Fibroblast of pulmonary artery (primary cell): ENCODE results near the gene IGFBP3.

ENCODE experiments used
- DNase-seq: peaks from one replicate; pipeline ENCODE4 v3.0.0-alpha.2; 2010; ENCODE audit warnings: low read depth
- H3K4me3 ChIP-seq: replicated peaks from 2 replicates; pipeline ENCODE4 v1.5.1; 2011; ENCODE audit warnings: low read depth, mild to moderate bottlenecking, control low read depth, low read length, moderate library complexity
- TF ChIP-seq, protein P1 (sequence below): IDR thresholded peaks from 2 replicates; pipeline ENCODE4 v1.5.1; 2011; ENCODE audit warnings: mild to moderate bottlenecking, control low read depth, low read length, inconsistent platforms; ENCODE audit errors: missing control alignments

Gene IGFBP3

GRCh38 chr7:45897042-45897690 is 23.9 kb downstream of the IGFBP3 start:
- DNase-seq = peak; percentile 87
- TF ChIP-seq, protein P1, sequence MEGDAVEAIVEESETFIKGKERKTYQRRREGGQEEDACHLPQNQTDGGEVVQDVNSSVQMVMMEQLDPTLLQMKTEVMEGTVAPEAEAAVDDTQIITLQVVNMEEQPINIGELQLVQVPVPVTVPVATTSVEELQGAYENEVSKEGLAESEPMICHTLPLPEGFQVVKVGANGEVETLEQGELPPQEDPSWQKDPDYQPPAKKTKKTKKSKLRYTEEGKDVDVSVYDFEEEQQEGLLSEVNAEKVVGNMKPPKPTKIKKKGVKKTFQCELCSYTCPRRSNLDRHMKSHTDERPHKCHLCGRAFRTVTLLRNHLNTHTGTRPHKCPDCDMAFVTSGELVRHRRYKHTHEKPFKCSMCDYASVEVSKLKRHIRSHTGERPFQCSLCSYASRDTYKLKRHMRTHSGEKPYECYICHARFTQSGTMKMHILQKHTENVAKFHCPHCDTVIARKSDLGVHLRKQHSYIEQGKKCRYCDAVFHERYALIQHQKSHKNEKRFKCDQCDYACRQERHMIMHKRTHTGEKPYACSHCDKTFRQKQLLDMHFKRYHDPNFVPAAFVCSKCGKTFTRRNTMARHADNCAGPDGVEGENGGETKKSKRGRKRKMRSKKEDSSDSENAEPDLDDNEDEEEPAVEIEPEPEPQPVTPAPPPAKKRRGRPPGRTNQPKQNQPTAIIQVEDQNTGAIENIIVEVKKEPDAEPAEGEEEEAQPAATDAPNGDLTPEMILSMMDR = no peak
- H3K4me3 ChIP-seq = no peak overlapping the region

GRCh38 chr7:45894665-45895062 is 26.4 kb downstream of the IGFBP3 start:
- no peak for DNase-seq
- H3K4me3 ChIP-seq = no peak overlapping the region
- TF ChIP-seq, protein P1 = no peak

DNA sequence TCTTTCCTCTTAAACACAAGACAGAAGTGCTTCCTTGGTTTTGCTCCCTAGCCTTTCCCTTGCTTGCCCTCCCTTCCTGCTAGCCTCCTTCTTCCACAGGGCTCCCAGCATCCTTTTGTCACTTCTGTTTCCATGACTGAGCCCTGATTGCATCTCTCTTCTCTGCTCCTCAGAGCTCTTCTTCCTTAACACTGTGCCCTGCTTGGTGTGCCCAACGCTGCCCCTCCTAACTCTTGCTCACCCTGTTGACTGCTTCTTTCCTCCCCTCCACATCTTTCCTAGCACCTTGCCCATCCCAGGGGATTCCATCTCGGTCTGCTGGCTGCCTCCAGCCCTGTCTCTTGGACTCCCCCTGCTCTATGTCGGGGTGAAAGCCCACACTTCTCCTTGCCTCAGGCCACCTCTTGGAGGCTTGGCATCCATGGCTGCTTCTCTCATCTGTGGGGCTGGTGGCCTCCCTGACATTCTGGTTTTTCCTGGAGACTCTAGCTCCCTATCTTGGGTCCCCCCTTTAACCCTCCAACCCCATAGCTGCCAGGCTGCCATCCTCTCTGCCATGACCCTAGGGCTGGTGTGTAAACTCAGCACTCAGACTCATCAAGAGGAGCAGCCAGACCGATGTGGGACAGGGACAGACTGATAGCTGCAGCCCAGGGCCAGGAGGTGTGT is 26.9 kb downstream of the IGFBP3 start:
- DNase-seq = no peak
- no peak overlapping the region for H3K4me3 ChIP-seq
- TF ChIP-seq, protein P1 = no peak

GRCh38 chr7:45893374-45893995 is 27.6 kb downstream of the IGFBP3 start:
- H3K4me3 ChIP-seq = no peak overlapping the region
- TF ChIP-seq, protein P1 = no peak
- no peak for DNase-seq

DNA sequence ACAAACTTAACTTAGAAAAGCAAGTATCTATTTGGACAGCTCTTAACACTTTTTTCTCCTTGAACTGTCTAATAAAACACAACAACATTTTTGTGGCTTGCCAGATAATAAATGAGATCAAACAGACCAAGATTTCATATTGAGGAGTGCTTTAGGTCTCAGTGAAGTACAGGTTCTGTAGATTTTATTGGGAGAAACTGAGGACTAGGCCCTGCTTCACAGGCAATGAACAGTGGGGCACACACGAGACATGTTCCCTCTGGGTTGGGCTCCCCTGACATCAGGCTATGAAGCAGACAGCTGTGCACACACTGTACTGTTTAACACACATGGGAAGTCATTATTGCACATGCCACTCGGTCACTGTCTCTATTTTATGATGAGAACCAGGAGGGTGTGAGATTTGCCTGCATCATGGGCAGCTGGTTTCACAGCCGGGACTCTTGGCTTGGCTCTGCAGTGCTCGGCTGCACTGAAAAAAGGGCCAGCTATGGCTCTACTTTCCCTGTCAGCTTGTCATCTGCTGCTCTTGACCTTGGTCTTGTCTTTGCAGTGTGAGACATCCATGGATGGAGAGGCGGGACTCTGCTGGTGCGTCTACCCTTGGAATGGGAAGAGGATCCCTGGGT is 28.6 kb downstream of the IGFBP3 start:
- no peak overlapping the region for H3K4me3 ChIP-seq
- TF ChIP-seq, protein P1 = no peak
- DNase-seq = no peak

DNA sequence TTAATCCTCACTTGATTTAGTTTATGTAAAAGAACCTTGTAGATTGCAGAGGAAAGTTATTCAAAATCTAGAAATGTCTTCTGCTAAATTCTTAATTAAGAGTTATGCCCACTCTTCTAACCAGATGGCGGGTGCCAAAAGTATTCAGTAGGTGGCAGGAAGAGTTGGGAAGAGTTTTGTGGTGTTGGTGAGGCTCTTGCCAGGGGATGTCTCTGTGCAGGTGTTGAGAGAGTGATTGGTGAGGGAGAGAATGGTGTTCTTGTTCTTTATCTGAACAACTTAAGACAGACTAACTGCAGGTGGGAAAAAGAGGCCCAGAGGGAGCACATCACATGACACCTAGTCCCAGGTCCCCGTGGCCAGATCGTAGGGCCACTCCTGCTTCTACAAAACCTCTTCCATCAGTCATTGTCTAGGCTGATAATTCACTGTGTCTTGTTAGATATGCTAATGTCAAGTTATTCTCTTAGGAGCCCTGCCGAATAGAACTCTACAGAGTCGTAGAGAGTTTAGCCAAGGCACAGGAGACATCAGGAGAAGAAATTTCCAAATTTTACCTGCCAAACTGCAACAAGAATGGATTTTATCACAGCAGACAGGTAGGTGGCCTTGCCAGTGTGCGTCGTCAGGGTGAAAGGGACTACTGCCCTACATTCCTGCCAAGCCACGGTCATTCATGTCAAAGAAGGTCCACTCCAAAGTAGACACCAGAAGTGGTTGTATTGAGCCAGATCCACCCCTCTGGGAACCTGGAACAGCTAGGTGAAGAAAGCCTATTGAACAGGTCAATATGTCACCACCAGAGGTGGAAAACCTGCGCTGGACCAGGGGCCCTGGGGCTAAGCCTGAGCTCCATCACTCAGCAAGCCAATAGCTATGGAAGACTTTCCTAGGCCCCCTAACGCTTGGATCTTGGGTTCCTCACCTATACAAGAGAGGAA is 29.3 kb downstream of the IGFBP3 start:
- H3K4me3 ChIP-seq = no peak overlapping the region
- no peak for DNase-seq
- TF ChIP-seq, protein P1 = no peak
